ENCODE measurements around the gene BIN2.
A peak's percentile ranks its signal among the peaks of the same experiment; 100 is the strongest.

BIN2 gene

GRCh38 chr12:51254536-51254935, 69.4 kb downstream of the BIN2 start:
- DNase-seq (ENCODE audit: low spot score) (no peak), ATAC-seq (ENCODE audit: low read depth) (no peak)
- Histone ChIP-seq H3K4me3 (ENCODE audit: severe bottlenecking) (no peak overlapping the region), H3K4me1 (ENCODE audit: insufficient read depth, poor library complexity, severe bottlenecking) (no peaks in the 10 kb centered on the region), H3K9me3 (ENCODE audit: severe bottlenecking) (no peaks in the 10 kb centered on the region), H3K27ac (ENCODE audit: poor library complexity, severe bottlenecking) (no peak overlapping the region), H3K36me3 (ENCODE audit: low read depth) (no peaks in the 10 kb centered on the region), H3K27me3 (ENCODE audit: insufficient read depth, poor library complexity, severe bottlenecking) (no peaks in the 10 kb centered on the region)
- TF ChIP-seq CTCF (IDR thresholded peaks at IDR 0.05; ENCODE audit: poor library complexity, severe bottlenecking), result no peak

- Histone ChIP-seq H3K27ac (ENCODE audit: poor library complexity, severe bottlenecking) (no peak overlapping the region), H3K4me3 (ENCODE audit: severe bottlenecking) (no peak overlapping the region)
- no peak for TF ChIP-seq CTCF (IDR thresholded peaks at IDR 0.05; ENCODE audit: poor library complexity, severe bottlenecking)
Measured at GRCh38 chr12:51253276-51253675, 70.7 kb downstream of the BIN2 start.

GRCh38 chr12:51247523-51248206, 76.3 kb downstream of the BIN2 start:
- Histone ChIP-seq H3K9me3 (ENCODE audit: severe bottlenecking) (no peaks in the 10 kb centered on the region), H3K27ac (ENCODE audit: poor library complexity, severe bottlenecking) (no peak overlapping the region), H3K36me3 (ENCODE audit: low read depth) (peaks cover 30% of the 10 kb centered on the region), H3K4me1 (ENCODE audit: insufficient read depth, poor library complexity, severe bottlenecking) (peaks cover 6% of the 10 kb centered on the region), H3K27me3 (ENCODE audit: insufficient read depth, poor library complexity, severe bottlenecking) (no peaks in the 10 kb centered on the region), H3K4me3 (ENCODE audit: severe bottlenecking) (no peak overlapping the region)
- ATAC-seq (ENCODE audit: low read depth) (no peak), DNase-seq (ENCODE audit: low spot score) (no peak)
- no peak for TF ChIP-seq CTCF (IDR thresholded peaks at IDR 0.05; ENCODE audit: poor library complexity, severe bottlenecking)

More at GRCh38 chr12:51253276-51253675, 70.7 kb downstream of the BIN2 start:
- Histone ChIP-seq H3K4me1 (ENCODE audit: insufficient read depth, poor library complexity, severe bottlenecking) (no peaks in the 10 kb centered on the region), H3K36me3 (ENCODE audit: low read depth) (no peaks in the 10 kb centered on the region), H3K9me3 (ENCODE audit: severe bottlenecking) (no peaks in the 10 kb centered on the region), H3K27me3 (ENCODE audit: insufficient read depth, poor library complexity, severe bottlenecking) (no peaks in the 10 kb centered on the region)
- DNase-seq (ENCODE audit: low spot score), result no peak
- ATAC-seq (ENCODE audit: low read depth), result no peak

DNA sequence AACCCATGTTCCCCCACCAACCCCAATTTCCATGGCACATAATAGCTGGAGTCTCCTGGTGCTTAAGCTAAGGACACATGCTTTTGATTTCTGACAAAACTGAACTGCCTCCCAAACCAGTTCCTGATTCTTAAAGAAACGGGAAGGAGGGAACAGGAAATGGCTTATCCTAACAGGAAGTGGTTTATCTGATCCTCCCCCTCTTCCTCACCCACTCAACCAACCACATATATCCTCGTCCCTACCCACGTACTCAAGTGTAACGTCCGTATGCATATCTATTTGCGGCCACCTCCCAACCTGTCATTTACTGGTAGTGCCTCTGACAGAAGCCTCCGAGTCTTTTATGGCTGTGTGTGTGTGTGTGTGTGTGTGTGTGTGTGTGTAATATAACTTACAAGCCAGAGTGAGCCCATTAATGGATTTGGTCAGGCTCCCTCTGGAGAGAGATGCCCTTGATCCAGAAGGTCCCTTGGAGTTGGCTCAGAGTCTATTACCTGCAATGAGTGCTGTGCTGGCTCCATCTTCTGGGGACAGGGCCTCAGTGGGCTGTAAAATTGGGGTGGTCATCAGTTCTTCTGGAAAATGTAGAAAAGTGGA, 77.6 kb downstream of the BIN2 start:
- DNase-seq (ENCODE audit: low spot score) (no peak), ATAC-seq (ENCODE audit: low read depth) (peak; percentile 39)
- H3K4me1 ChIP-seq (ENCODE audit: insufficient read depth, poor library complexity, severe bottlenecking), result peaks cover 6% of the 10 kb centered on the region
- H3K27ac ChIP-seq (ENCODE audit: poor library complexity, severe bottlenecking), result peak overlapping the region; percentile 12
- TF ChIP-seq CTCF (IDR thresholded peaks at IDR 0.05; ENCODE audit: poor library complexity, severe bottlenecking), result no peak
- no peaks in the 10 kb centered on the region for H3K9me3 ChIP-seq (ENCODE audit: severe bottlenecking)
- no peak overlapping the region for H3K4me3 ChIP-seq (ENCODE audit: severe bottlenecking)
- no peaks in the 10 kb centered on the region for H3K27me3 ChIP-seq (ENCODE audit: insufficient read depth, poor library complexity, severe bottlenecking)
- peaks cover 44% of the 10 kb centered on the region for H3K36me3 ChIP-seq (ENCODE audit: low read depth)
